ENCODE data around the gene SUSD1. TPM values are rescaled to one million over a fixed set of nuclear protein-coding genes. Genes with fewer than 3 reads are reported as not detected.

The SUSD1 gene
- total RNA-seq, 1 donor: 14.5 TPM

- TF ChIP-seq CTCF (IDR thresholded peaks at IDR 0.05; ENCODE audit: extremely low read depth, low read depth, low read length): no peak
- Histone ChIP-seq H3K4me2 (ENCODE audit: insufficient read depth, low read length) (no peak overlapping the region), H3K79me2 (ENCODE audit: insufficient read depth, low read length) (peaks cover 12% of the 10 kb centered on the region), H3K4me3 (ENCODE audit: insufficient read depth, low read length) (no peak overlapping the region), H3K27me3 (ENCODE audit: insufficient read depth, low read length) (no peaks in the 10 kb centered on the region), H3K36me3 (ENCODE audit: insufficient read depth, low read length) (no peaks in the 10 kb centered on the region), H4K20me1 (ENCODE audit: insufficient read depth, low read length) (no peaks in the 10 kb centered on the region), H2AFZ (ENCODE audit: low read length) (no peak overlapping the region), H3K4me1 (ENCODE audit: insufficient read depth, low read length) (peaks cover 46% of the 10 kb centered on the region), H3K27ac (ENCODE audit: low read depth, low read length) (peak overlapping the region; percentile 92), H3K9me3 (ENCODE audit: low read depth, low read length) (no peaks in the 10 kb centered on the region)
- no peak for DNase-seq (ENCODE audit: insufficient read length, low spot score, missing footprints)
These were observed 137.6 kb downstream of the SUSD1 start for GRCh38 chr9:112037281-112038016.

GRCh38 chr9:112035166-112035826, 139.8 kb downstream of the SUSD1 start:
- no peaks in the 10 kb centered on the region for H4K20me1 ChIP-seq (ENCODE audit: insufficient read depth, low read length)
- peak overlapping the region; percentile 92 for H3K27ac ChIP-seq (ENCODE audit: low read depth, low read length)
- no peaks in the 10 kb centered on the region for H3K36me3 ChIP-seq (ENCODE audit: insufficient read depth, low read length)
- peaks cover 10% of the 10 kb centered on the region for H3K79me2 ChIP-seq (ENCODE audit: insufficient read depth, low read length)
- H3K4me1 ChIP-seq (ENCODE audit: insufficient read depth, low read length): peaks cover 43% of the 10 kb centered on the region
- H3K9me3 ChIP-seq (ENCODE audit: low read depth, low read length): no peaks in the 10 kb centered on the region
- TF ChIP-seq CTCF (IDR thresholded peaks at IDR 0.05; ENCODE audit: extremely low read depth, low read depth, low read length): no peak
- no peak for DNase-seq (ENCODE audit: insufficient read length, low spot score, missing footprints)
- no peak overlapping the region for H3K4me2 ChIP-seq (ENCODE audit: insufficient read depth, low read length)
- H3K27me3 ChIP-seq (ENCODE audit: insufficient read depth, low read length): no peaks in the 10 kb centered on the region
- no peak overlapping the region for H2AFZ ChIP-seq (ENCODE audit: low read length)
- no peak overlapping the region for H3K4me3 ChIP-seq (ENCODE audit: insufficient read depth, low read length)

GRCh38 chr9:112034216-112034611, 140.9 kb downstream of the SUSD1 start:
- Histone ChIP-seq H3K79me2 (ENCODE audit: insufficient read depth, low read length) (peaks cover 3% of the 10 kb centered on the region), H3K27me3 (ENCODE audit: insufficient read depth, low read length) (no peaks in the 10 kb centered on the region), H3K27ac (ENCODE audit: low read depth, low read length) (no peak overlapping the region), H3K9me3 (ENCODE audit: low read depth, low read length) (no peaks in the 10 kb centered on the region), H2AFZ (ENCODE audit: low read length) (no peak overlapping the region), H3K4me3 (ENCODE audit: insufficient read depth, low read length) (no peak overlapping the region), H3K4me1 (ENCODE audit: insufficient read depth, low read length) (peaks cover 52% of the 10 kb centered on the region), H4K20me1 (ENCODE audit: insufficient read depth, low read length) (no peaks in the 10 kb centered on the region), H3K36me3 (ENCODE audit: insufficient read depth, low read length) (no peaks in the 10 kb centered on the region), H3K4me2 (ENCODE audit: insufficient read depth, low read length) (no peak overlapping the region)
- DNase-seq (ENCODE audit: insufficient read length, low spot score, missing footprints): no peak
- no peak for TF ChIP-seq CTCF (IDR thresholded peaks at IDR 0.05; ENCODE audit: extremely low read depth, low read depth, low read length)

All from osteoblast (primary cell).